HCT116 (cell line): ENCODE measurements around the gene MED25.

ENCODE experiments used
- JUND ChIP-seq: IDR thresholded peaks from 2 replicates; pipeline ENCODE4 v1.6.1; 2012
- POLR2A ChIP-seq: IDR thresholded peaks from 2 replicates; pipeline ENCODE4 v1.7.0; 2011; ENCODE audit warnings: borderline replicate concordance; ENCODE audit not compliant: insufficient read depth, insufficient read length; ENCODE audit errors: extremely low read depth
- TF ChIP-seq, protein P1 (sequence below), 3 experiments: fragments of 200-600 bp in 1 of 3; sonication (generic) in 1 of 3; IDR thresholded peaks in 2 of 3; conservative IDR thresholded peaks in 1 of 3; 2 replicates each; pipeline ENCODE4 v1.5.1; 2012 to 2017; ENCODE audit warnings: low read depth in 2 of 3, low read length in 2 of 3, antibody characterized with exemption in 1 of 3, borderline replicate concordance in 1 of 3, control low read depth in 1 of 3, mild to moderate bottlenecking in 1 of 3, mixed read lengths in 1 of 3, mixed run types in 1 of 3, moderate library complexity in 1 of 3; ENCODE audit not compliant: insufficient read depth in 1 of 3
- TF ChIP-seq, protein P2 (sequence below): IDR thresholded peaks from 2 replicates; pipeline ENCODE4 v1.6.1; 2012; ENCODE audit warnings: low read depth

DNA sequence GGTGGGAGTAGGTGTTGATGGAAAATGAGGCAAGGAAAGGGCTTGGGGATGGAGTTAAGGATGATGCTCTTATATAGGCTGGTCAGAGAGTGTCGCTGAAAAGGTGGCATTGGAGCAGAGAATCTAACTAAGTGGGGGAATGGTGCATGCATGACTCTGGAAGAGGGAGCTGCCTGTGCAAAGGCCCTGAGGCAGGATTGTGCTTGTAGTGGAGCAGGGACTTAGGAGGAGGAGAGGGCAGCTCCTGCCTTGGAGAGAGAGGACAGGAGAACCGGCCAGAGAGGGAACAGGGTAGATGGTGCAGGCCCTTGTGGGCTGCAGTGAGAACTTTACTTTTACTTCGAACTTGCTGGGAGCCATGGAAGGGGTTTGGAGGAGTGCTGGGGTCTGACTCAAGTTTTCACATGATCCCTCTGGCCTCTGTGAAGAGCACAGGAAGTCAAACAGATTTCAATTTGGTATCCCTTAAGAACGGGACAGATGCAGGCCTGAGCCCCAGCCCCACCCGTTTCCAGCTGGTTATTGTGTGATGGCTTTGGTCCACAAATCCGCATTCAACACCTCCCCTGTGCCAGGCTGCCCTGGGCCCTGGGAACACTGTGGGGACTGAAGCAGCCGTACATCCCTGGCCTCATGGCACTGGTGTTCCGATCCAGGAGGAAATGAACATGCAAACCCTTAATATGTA is 44.3 kb upstream of the MED25 start:
- TF ChIP-seq, protein P1, sequence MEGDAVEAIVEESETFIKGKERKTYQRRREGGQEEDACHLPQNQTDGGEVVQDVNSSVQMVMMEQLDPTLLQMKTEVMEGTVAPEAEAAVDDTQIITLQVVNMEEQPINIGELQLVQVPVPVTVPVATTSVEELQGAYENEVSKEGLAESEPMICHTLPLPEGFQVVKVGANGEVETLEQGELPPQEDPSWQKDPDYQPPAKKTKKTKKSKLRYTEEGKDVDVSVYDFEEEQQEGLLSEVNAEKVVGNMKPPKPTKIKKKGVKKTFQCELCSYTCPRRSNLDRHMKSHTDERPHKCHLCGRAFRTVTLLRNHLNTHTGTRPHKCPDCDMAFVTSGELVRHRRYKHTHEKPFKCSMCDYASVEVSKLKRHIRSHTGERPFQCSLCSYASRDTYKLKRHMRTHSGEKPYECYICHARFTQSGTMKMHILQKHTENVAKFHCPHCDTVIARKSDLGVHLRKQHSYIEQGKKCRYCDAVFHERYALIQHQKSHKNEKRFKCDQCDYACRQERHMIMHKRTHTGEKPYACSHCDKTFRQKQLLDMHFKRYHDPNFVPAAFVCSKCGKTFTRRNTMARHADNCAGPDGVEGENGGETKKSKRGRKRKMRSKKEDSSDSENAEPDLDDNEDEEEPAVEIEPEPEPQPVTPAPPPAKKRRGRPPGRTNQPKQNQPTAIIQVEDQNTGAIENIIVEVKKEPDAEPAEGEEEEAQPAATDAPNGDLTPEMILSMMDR (IDR thresholded peaks at IDR 0.05 in 2 of 3, conservative IDR thresholded peaks at IDR 0.05 in 1 of 3; ENCODE audit: borderline replicate concordance in 1 of 3, insufficient read depth in 1 of 3, low read depth in 2 of 3, low read length in 2 of 3): no peak
- TF ChIP-seq POLR2A (no peak), JUND (no peak)
- TF ChIP-seq, protein P2, sequence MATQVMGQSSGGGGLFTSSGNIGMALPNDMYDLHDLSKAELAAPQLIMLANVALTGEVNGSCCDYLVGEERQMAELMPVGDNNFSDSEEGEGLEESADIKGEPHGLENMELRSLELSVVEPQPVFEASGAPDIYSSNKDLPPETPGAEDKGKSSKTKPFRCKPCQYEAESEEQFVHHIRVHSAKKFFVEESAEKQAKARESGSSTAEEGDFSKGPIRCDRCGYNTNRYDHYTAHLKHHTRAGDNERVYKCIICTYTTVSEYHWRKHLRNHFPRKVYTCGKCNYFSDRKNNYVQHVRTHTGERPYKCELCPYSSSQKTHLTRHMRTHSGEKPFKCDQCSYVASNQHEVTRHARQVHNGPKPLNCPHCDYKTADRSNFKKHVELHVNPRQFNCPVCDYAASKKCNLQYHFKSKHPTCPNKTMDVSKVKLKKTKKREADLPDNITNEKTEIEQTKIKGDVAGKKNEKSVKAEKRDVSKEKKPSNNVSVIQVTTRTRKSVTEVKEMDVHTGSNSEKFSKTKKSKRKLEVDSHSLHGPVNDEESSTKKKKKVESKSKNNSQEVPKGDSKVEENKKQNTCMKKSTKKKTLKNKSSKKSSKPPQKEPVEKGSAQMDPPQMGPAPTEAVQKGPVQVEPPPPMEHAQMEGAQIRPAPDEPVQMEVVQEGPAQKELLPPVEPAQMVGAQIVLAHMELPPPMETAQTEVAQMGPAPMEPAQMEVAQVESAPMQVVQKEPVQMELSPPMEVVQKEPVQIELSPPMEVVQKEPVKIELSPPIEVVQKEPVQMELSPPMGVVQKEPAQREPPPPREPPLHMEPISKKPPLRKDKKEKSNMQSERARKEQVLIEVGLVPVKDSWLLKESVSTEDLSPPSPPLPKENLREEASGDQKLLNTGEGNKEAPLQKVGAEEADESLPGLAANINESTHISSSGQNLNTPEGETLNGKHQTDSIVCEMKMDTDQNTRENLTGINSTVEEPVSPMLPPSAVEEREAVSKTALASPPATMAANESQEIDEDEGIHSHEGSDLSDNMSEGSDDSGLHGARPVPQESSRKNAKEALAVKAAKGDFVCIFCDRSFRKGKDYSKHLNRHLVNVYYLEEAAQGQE: no peak
